Activated CD4-positive, alpha-beta T cell treated with anti-CD3 and anti-CD28 coated beads for 24 hours (primary cell): ENCODE data around the gene MACROD2.

Source experiments
- DNase-seq, 2 donors: peaks; one replicate each; pipeline ENCODE4 v3.0.0-alpha.2; 2020; ENCODE audit warnings: low read depth in 2 of 2

The MACROD2 gene

GRCh38 chr20:15851576-15852215 lies 1856.4 kb downstream of the MACROD2 start:
- no peak for DNase-seq

DNA sequence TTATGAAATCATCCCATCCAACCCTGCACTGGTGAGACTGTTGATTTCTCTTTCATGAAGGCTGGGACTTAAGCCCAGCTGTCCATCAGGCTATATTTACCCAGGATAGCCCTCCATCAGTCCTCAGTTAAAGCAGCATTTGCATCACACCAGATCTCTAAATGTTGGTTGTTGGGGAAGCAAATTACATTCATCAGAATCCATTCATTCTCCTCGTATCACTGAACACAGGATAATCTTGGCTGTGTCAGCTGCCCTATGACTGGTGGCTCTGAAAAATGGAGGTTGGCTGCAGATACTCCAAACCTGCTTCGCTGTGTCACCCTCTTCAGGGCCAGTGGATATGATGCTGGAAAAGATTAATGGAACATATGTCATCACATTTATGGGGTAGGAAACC lies 1859.6 kb downstream of the MACROD2 start:
- DNase-seq = no peak

DNA sequence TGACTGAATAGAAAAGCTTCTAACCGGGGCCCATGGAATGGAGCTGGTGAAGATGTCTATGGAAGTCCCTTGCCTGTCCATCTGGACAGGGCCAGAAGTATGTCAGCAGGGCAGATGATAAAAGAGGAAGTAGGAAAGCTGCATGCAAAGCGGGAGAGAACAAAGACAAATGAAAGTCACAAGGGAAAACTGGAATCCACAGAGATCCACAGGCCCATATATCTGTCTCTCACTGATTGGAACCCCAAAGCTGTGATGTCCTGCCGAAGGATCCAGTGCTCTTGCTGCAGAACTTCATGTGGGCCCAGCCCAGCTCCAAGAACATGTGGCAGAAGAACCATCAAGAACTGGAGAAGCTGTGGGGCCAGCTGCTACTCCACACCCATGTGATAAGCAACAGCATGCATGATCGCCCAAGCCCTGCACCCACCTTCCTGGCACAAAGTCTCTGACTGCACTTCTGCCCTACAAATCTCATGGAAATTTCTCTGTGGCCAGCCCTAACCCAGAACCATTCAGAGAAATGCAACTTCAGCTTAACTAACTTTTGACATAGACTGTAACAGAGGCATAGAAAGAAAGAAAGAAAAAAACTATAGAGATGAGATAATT lies 1862.0 kb downstream of the MACROD2 start:
- DNase-seq = no peak

DNA sequence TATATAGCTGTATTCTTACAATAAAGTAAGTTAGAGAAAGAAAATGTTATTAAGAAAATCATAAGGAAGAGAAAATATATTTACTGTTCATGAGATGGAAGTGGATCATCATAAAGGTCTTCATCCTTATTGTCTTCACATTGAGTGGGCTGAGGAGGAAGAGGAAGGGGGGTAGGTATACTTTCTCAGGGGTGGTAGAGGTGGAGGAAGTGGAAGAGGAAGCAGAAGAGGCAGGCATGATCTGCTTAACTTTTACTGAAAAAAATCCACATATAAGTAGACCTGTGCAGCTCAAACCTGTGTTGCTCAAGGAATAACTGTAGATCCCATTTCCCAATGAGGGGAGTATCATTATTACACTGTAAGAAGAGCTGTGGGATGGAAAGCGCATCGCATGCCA lies 1863.7 kb downstream of the MACROD2 start:
- DNase-seq = no peak

GRCh38 chr20:15860850-15861249 lies 1865.5 kb downstream of the MACROD2 start:
- DNase-seq = no peak

GRCh38 chr20:15862178-15862577 lies 1866.9 kb downstream of the MACROD2 start:
- DNase-seq = no peak

DNA sequence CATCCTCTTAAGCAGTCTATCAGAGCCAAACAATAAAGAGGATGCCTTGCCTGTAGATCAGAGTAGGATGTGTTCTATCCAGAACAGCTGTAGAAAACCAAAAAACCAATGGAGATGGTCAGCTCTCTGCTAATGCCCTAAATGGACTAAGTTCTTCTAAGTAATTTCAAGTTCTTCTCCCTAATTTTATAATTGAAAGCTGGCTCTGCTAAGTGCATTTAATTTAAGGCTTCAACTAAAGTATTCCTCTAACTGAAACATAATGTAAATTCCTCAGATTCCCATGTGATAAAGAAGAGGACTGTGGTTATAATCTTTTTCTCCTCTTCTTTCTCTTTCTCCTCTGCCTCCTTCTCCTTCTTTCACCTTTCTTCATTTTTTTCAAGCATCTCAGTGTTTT lies 1868.4 kb downstream of the MACROD2 start:
- no peak for DNase-seq

DNA sequence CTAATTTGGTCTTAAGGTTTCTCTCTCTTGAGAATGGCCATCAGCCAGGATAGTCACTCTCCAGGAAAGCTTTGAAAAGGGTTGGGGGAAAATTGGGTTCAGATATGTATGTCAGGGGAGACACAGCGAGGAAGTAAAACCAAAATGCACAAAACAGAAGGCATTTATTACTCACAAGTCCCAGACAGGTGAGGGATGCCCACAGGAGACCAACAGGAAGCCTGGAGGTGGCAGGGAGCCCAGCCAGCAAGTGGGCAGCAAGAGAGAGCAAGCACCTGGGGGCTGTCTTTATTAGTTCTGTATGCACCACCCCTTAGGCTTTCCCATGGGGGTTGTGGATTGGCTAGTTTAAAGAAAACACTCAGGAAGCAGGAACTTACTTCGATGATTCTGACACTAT lies 1870.2 kb downstream of the MACROD2 start:
- DNase-seq = no peak

- no peak for DNase-seq
Observed at GRCh38 chr20:15866916-15867730, 1871.8 kb downstream of the MACROD2 start.

GRCh38 chr20:15867899-15868298 lies 1872.6 kb downstream of the MACROD2 start:
- no peak for DNase-seq

GRCh38 chr20:15875446-15875845 lies 1880.1 kb downstream of the MACROD2 start:
- no peak for DNase-seq

- no peak for DNase-seq
Observed at GRCh38 chr20:15882553-15882952, 1887.2 kb downstream of the MACROD2 start.

DNA sequence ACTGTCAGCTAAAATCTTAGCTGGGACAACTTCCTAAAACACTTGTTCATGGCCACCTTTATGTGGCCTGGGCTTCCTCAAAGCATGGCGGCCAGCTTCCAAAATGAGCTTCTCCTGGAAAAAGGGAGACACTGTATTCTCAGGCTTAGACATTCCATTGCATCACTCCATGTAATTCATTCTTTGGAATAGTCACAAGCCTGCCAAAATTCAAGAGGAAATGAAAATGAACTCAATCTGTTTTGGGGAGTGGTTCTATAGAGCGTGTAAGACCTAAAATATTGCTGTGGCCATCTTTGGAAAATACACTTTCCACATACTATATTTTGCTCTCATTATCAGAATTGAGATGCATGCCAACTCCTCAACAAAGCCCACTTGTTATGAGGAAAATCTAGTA lies 1890.9 kb downstream of the MACROD2 start:
- no peak for DNase-seq

DNA sequence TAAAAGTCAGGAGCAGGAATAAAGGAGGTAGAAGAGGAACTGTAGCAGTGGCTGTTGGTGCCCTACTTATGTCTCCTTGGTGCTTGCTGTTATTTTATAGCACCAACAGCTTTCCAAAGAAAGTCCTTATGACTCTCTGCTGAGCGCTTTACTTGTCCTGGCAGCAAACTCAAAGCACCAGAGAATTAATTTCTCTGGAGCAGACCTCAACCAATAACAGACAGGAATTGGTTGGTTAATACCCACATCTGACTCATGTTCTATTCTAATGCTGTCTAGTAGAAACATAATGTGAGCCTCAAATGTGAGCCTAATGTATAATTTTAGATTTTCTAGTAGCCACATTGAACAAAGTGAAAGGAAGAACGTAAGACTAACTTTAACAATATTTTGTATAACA lies 1892.1 kb downstream of the MACROD2 start:
- DNase-seq = no peak

- DNase-seq = no peak
Observed at GRCh38 chr20:15889061-15889460, 1893.7 kb downstream of the MACROD2 start.

GRCh38 chr20:15889514-15890256 lies 1894.4 kb downstream of the MACROD2 start:
- no peak for DNase-seq

GRCh38 chr20:15890407-15890982 lies 1895.2 kb downstream of the MACROD2 start:
- no peak for DNase-seq

GRCh38 chr20:15895126-15895525 lies 1899.8 kb downstream of the MACROD2 start:
- no peak for DNase-seq

DNA sequence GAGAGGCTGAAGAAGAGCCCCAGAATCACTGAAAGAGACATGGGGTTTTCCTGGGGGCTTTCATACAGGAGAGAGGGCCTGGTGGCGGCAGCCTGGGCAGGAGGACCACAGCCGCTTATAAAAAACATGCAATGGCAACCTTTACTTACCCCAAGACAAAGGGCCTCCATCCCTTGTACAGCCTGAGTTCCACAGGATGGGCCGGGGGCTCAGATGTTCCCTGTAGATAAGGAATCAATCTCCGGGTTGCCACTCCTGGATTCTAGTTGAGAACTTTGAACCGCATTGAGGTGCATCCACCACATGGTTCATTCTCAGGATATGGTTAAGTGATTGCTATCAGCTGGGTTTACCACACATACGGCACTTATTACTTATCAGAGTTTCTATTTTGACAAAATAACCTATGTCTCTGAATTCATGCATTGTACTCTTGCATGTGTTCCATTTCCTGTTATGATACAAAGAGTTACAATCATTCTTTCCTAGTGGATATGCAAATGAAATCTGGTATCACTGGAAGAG lies 1900.3 kb downstream of the MACROD2 start:
- DNase-seq = no peak

DNA sequence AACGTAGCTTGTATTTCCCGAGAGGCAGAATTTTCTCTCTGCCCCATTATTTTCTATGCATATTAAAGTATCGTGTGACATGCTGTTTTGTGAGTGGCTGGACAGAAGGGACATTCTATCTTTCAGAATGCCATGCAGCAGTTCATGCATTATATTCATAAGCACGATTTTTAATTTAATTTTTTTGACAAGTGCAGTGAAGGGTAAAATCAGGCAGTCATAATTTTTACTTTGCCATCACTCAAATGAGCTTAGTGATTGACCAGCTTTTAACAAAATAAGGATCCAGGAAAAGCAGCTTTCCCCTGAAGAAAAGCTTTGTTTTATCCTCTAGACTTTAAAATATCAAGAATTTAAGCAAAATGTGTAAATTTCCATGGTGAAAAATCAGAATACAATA lies 1904.7 kb downstream of the MACROD2 start:
- no peak for DNase-seq

GRCh38 chr20:15900443-15900842 lies 1905.1 kb downstream of the MACROD2 start:
- no peak for DNase-seq

- DNase-seq = no peak
Observed at GRCh38 chr20:15902493-15902892, 1907.2 kb downstream of the MACROD2 start.
